ENCODE results near the gene F12. TPM values are rescaled to one million over a fixed set of nuclear protein-coding genes. Genes with fewer than 3 reads are reported as not detected.

The F12 gene
- total and polyA plus RNA-seq, 2 of the 8 experiments (the other 6 are each of a cell fraction or from before 2014, with no cell fraction given) = 6.5 to 7.8 TPM

GRCh38 chr5:177425196-177425800 lies 15.9 kb upstream of the F12 start (continued):
- TF ChIP-seq CHD7 (IDR thresholded peaks at IDR 0.05; ENCODE audit: insufficient replicate concordance, low read length) (no peak), TAF1 (IDR thresholded peaks at IDR 0.05; ENCODE audit: low read depth, low read length) (no peak), EP300 (IDR thresholded peaks at IDR 0.05; ENCODE audit: borderline replicate concordance in 1 of 2, low read depth in 2 of 2, low read length in 2 of 2) (no peak), BCL11A (IDR thresholded peaks at IDR 0.05; ENCODE audit: low read depth in 2 of 2, low read length in 2 of 2) (no peak)
